ENCODE results near the gene VDR. TPM values are rescaled to one million over a fixed set of nuclear protein-coding genes. Genes with fewer than 3 reads are reported as not detected.

The VDR gene
- polyA plus RNA-seq, 3 donors: 6.0 to 14.8 (median 12.8) TPM

DNA sequence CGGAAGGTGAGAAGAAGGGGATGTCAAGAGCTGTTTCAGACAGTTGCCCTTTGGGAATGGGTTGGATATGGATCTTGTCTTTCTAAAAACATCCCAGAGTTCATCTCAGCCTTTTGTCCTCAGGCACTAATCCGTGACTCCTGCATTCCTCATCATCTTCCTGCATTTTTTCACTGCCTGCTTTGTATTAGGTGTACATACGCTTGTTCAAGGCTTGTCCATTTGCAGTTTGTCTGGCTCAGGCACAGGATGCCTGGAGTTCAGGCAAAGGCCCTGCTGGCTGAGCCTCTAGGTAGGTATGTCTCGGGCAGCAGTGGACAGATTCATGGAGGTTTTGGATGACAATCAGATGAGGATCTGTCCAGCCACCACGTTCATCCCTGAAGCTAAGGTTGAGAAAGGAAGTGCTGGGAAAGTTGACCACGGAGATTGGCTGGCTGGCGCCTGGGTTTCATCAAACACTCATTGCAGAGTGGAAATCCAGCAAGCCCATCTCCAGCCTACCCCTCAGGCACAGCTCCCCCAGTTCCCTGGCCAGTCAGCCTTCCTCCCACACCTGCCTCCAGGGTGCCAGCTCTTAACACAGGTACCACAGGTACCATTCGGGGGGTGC lies 46.2 kb upstream of the VDR start:
- H3K9me3 ChIP-seq (replicated peaks in 1 of 2; ENCODE audit: control insufficient read depth in 1 of 2, insufficient read depth in 1 of 2, low read length in 2 of 2): no peaks in the 10 kb centered on the region
- TF ChIP-seq, protein P1, sequence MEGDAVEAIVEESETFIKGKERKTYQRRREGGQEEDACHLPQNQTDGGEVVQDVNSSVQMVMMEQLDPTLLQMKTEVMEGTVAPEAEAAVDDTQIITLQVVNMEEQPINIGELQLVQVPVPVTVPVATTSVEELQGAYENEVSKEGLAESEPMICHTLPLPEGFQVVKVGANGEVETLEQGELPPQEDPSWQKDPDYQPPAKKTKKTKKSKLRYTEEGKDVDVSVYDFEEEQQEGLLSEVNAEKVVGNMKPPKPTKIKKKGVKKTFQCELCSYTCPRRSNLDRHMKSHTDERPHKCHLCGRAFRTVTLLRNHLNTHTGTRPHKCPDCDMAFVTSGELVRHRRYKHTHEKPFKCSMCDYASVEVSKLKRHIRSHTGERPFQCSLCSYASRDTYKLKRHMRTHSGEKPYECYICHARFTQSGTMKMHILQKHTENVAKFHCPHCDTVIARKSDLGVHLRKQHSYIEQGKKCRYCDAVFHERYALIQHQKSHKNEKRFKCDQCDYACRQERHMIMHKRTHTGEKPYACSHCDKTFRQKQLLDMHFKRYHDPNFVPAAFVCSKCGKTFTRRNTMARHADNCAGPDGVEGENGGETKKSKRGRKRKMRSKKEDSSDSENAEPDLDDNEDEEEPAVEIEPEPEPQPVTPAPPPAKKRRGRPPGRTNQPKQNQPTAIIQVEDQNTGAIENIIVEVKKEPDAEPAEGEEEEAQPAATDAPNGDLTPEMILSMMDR (IDR thresholded peaks at IDR 0.05): no peak
- H2AFZ ChIP-seq (ENCODE audit: insufficient read depth, low read depth, low read length, poor library complexity, severe bottlenecking): no peak overlapping the region
- Mint-ChIP-seq H3K27ac (no peak overlapping the region), H3K36me3 (no peaks in the 10 kb centered on the region), H3K27me3 (ENCODE audit: low read depth in 3 of 3) (peaks cover 1 to 5% (median 4%) of the 10 kb centered on the region in 3 donors), H3K4me1 (peaks cover 20% of the 10 kb centered on the region), H3K9me3 (peaks cover 0 to 1% (median 0%) of the 10 kb centered on the region in 7 donors), H3K4me3 (no peak overlapping the region)
- no peak overlapping the region for H3K9ac ChIP-seq (ENCODE audit: insufficient read depth, low read length, poor library complexity, severe bottlenecking)
- DNase-seq: no peak
- H3K4me1 ChIP-seq (ENCODE audit: control insufficient read depth in 1 of 2, insufficient read depth in 2 of 2, low read length in 2 of 2): peaks cover 12 to 14% of the 10 kb centered on the region in 2 donors
- WGBS (ENCODE audit: insufficient coverage): 100% methylated on average over 1 of the region's 8 CpGs
- no peak overlapping the region for H3K4me3 ChIP-seq (replicated peaks in 1 of 3; ENCODE audit: low read depth in 2 of 3, low read length in 3 of 3)
- H3K27me3 ChIP-seq (ENCODE audit: control insufficient read depth in 2 of 2, insufficient read depth in 2 of 2, low read length in 2 of 2): peaks cover 0 to 3% of the 10 kb centered on the region in 2 donors
- intact Hi-C loops (cut with micrococcal nuclease): loop anchor here in 1 of 2 donors (10.0 kb wide), 1 partner anchor 236 kb away; no protein-coding TSS in a partner anchor
- H3K36me3 ChIP-seq (replicated peaks in 1 of 2; ENCODE audit: control insufficient read depth in 1 of 2, insufficient read depth in 2 of 2, low read length in 2 of 2): no peaks in the 10 kb centered on the region
- H4K20me1 ChIP-seq (ENCODE audit: insufficient read depth, low read length): no peaks in the 10 kb centered on the region
- no peak overlapping the region for H3K4me2 ChIP-seq (replicated peaks; ENCODE audit: extremely low read depth, low read length, poor library complexity, severe bottlenecking)
- no peak overlapping the region for H3K27ac ChIP-seq (ENCODE audit: low read depth in 1 of 2, low read length in 2 of 2)
- no peaks in the 10 kb centered on the region for H3K79me2 ChIP-seq (ENCODE audit: insufficient read depth, low read length)

DNA sequence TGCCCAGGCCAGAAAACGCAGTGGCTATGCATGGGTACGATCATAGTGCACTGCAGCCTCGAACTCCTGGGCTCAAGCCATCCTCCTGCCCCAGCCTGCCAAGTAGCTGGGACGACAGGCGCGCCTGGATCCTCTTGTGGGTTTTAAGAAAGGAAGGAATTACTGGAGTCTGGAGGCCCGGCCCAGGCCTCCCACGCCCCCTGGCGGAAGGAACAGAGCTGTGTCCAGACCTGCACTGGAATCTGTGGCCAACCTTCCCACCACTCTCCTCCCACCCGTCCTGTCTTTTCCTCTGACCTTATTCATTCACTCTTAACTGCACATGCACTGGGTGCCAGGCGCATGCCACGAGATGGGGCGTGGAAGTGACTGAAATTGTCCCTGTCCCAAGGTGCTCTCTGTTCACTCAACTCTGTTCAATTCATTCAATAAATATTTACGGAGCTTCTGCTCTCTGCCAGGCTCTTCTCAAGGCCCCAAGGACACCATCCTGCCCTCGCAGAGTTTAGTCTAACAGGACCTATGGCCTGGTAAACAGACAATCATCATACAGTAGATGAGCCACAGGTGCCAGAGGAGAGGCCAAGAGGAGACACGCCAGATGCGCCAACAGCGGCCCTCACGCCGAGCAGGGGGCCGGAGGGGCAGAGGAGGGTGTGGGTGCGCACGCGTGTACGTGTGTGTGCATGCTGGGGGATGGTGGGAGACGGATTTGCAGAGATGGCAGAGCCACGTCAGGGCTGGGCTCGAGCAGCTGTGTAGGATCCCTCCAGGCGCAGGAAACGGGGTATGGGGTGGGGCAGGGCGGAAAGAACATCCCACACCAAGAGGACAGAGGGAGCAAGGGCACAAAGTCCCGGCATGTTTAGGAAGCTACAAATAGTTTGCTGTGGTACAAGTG lies 44.9 kb upstream of the VDR start:
- H3K9ac ChIP-seq (ENCODE audit: insufficient read depth, low read length, poor library complexity, severe bottlenecking): no peak overlapping the region
- no peaks in the 10 kb centered on the region for H3K36me3 ChIP-seq (replicated peaks in 1 of 2; ENCODE audit: control insufficient read depth in 1 of 2, insufficient read depth in 2 of 2, low read length in 2 of 2)
- intact Hi-C loops (cut with micrococcal nuclease): loop anchor here (2.0 to 10.0 kb wide), 3 partner anchors 77 to 235 kb away; no protein-coding TSS in a partner anchor
- H3K27ac ChIP-seq (ENCODE audit: low read depth in 1 of 2, low read length in 2 of 2): no peak overlapping the region
- Mint-ChIP-seq H3K27me3 (ENCODE audit: low read depth in 3 of 3) (peaks cover 1 to 8% (median 4%) of the 10 kb centered on the region in 3 donors), H3K36me3 (no peaks in the 10 kb centered on the region), H3K4me3 (no peak overlapping the region), H3K4me1 (peaks cover 20% of the 10 kb centered on the region), H3K27ac (no peak overlapping the region), H3K9me3 (no peaks in the 10 kb centered on the region)
- peak; percentile 51 to 70 (median 60) for DNase-seq
- no peaks in the 10 kb centered on the region for H3K9me3 ChIP-seq (replicated peaks in 1 of 2; ENCODE audit: control insufficient read depth in 1 of 2, insufficient read depth in 1 of 2, low read length in 2 of 2)
- 68% methylated on average over 27 of the region's 32 CpGs for WGBS (ENCODE audit: insufficient coverage)
- peaks cover 12 to 14% of the 10 kb centered on the region in 2 donors for H3K4me1 ChIP-seq (ENCODE audit: control insufficient read depth in 1 of 2, insufficient read depth in 2 of 2, low read length in 2 of 2)
- H4K20me1 ChIP-seq (ENCODE audit: insufficient read depth, low read length): no peaks in the 10 kb centered on the region
- no peaks in the 10 kb centered on the region for H3K79me2 ChIP-seq (ENCODE audit: insufficient read depth, low read length)
- peak overlapping the region; percentile 30 for H2AFZ ChIP-seq (ENCODE audit: insufficient read depth, low read depth, low read length, poor library complexity, severe bottlenecking)
- TF ChIP-seq, protein P1 (IDR thresholded peaks at IDR 0.05): peak; percentile 94
- H3K4me3 ChIP-seq (replicated peaks in 1 of 3; ENCODE audit: low read depth in 2 of 3, low read length in 3 of 3): no peak overlapping the region
- no peak overlapping the region for H3K4me2 ChIP-seq (replicated peaks; ENCODE audit: extremely low read depth, low read length, poor library complexity, severe bottlenecking)
- no peaks in the 10 kb centered on the region for H3K27me3 ChIP-seq (ENCODE audit: control insufficient read depth in 2 of 2, insufficient read depth in 2 of 2, low read length in 2 of 2)
